WTC11 (cell line): Measurements from ENCODE around the gene MTURN.

Experiments
- CREB1 ChIP-seq: sonication (generic); formaldehyde crosslinking; IDR thresholded peaks from 2 replicates; pipeline ENCODE4 v1.8.0; 2023; ENCODE audit warnings: mild to moderate bottlenecking, missing genetic modification reagents
- CREM ChIP-seq: sonication (generic); formaldehyde crosslinking; IDR thresholded peaks from 2 replicates; pipeline ENCODE4 v1.8.1; 2022; ENCODE audit warnings: mild to moderate bottlenecking, missing genetic modification reagents, moderate library complexity
- ESRRA ChIP-seq: sonication (generic); formaldehyde crosslinking; IDR thresholded peaks from 2 replicates; pipeline ENCODE4 v1.8.1; 2022; ENCODE audit warnings: mild to moderate bottlenecking, missing genetic modification reagents, borderline replicate concordance
- JAZF1 ChIP-seq: fragments of 250-450 bp; sonication (Bioruptor Pico); IDR thresholded peaks from 2 replicates; pipeline ENCODE4 v1.9.0; 2021; ENCODE audit warnings: moderate library complexity, mild to moderate bottlenecking, inconsistent platforms
- SMAD4 ChIP-seq: sonication (generic); formaldehyde crosslinking; IDR thresholded peaks from 2 replicates; pipeline ENCODE4 v1.8.0; 2022; ENCODE audit warnings: mild to moderate bottlenecking, missing genetic modification reagents
- ZNF138 ChIP-seq: sonication (generic); formaldehyde crosslinking; conservative IDR thresholded peaks from 2 replicates; pipeline ENCODE4 v1.8.1; 2022; ENCODE audit warnings: mild to moderate bottlenecking, moderate library complexity, missing genetic modification reagents
- ZNF317 ChIP-seq: sonication (generic); formaldehyde crosslinking; IDR thresholded peaks from 2 replicates; pipeline ENCODE4 v1.8.1; 2023; ENCODE audit warnings: low read depth, mild to moderate bottlenecking, moderate library complexity, missing genetic modification reagents, borderline replicate concordance
- TF ChIP-seq, protein P1 (sequence below): sonication (generic); formaldehyde crosslinking; IDR thresholded peaks from 2 replicates; pipeline ENCODE4 v1.8.0; 2022; ENCODE audit warnings: mild to moderate bottlenecking, missing genetic modification reagents
- TF ChIP-seq, protein P2 (sequence below): fragments of 200-600 bp; IDR thresholded peaks from 2 replicates; pipeline ENCODE4 v1.8.0; 2022; ENCODE audit warnings: antibody characterized with exemption
- TF ChIP-seq, protein P3 (sequence below): sonication (generic); formaldehyde crosslinking; IDR thresholded peaks from 2 replicates; pipeline ENCODE4 v1.8.1; 2022; ENCODE audit warnings: missing genetic modification reagents, borderline replicate concordance
- TF ChIP-seq, protein P4 (sequence below): sonication (generic); formaldehyde crosslinking; IDR thresholded peaks from 2 replicates; pipeline ENCODE4 v1.8.0; 2022; ENCODE audit warnings: mild to moderate bottlenecking, missing genetic modification reagents
- TF ChIP-seq, protein P5 (sequence below): sonication (generic); formaldehyde crosslinking; conservative IDR thresholded peaks from 2 replicates; pipeline ENCODE4 v1.8.1; 2022; ENCODE audit warnings: mild to moderate bottlenecking, missing genetic modification reagents
- TF ChIP-seq, protein P6 (sequence below): sonication (generic); formaldehyde crosslinking; IDR thresholded peaks from 2 replicates; pipeline ENCODE4 v1.8.0; 2023; ENCODE audit warnings: missing genetic modification reagents, mild to moderate bottlenecking, borderline replicate concordance

DNA sequence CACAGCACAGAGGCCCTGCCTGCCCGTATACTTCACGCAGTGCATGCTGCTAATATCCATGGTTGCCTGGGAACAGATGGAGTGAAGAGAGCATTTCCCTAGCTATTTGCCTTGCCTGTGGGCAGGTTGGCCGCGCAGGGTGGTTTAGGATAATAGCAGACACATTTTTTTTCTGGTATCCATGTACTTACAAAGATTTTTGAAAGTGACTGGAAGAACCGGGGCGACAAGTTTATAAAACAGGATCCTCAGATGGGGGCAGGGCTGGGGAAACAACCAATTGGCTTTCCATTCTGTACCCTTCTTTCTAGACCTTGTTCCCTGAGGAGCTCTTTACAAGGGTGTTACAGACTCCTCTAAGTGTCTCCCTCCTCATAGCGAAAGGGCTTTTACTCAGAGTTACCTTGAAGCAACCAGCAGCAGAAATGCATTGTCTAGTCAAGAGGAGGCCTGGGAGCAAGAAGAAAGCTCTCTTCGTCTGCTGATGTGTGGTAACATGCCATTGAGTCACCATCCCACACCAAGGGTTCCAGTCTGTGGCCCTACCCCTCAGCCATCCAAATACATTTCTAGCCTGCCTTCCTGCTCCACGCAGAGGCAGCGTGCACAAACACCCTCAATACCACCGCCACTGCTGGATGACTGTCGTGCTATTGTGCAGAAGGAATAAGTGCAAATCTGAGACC lies 31.5 kb downstream of the MTURN start:
- TF ChIP-seq, protein P1, sequence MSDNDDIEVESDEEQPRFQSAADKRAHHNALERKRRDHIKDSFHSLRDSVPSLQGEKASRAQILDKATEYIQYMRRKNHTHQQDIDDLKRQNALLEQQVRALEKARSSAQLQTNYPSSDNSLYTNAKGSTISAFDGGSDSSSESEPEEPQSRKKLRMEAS (CRISPR knock-in tag): no peak
- TF ChIP-seq ZNF317 (CRISPR knock-in tag): no peak
- TF ChIP-seq CREB1 (CRISPR knock-in tag): no peak
- TF ChIP-seq, protein P2, sequence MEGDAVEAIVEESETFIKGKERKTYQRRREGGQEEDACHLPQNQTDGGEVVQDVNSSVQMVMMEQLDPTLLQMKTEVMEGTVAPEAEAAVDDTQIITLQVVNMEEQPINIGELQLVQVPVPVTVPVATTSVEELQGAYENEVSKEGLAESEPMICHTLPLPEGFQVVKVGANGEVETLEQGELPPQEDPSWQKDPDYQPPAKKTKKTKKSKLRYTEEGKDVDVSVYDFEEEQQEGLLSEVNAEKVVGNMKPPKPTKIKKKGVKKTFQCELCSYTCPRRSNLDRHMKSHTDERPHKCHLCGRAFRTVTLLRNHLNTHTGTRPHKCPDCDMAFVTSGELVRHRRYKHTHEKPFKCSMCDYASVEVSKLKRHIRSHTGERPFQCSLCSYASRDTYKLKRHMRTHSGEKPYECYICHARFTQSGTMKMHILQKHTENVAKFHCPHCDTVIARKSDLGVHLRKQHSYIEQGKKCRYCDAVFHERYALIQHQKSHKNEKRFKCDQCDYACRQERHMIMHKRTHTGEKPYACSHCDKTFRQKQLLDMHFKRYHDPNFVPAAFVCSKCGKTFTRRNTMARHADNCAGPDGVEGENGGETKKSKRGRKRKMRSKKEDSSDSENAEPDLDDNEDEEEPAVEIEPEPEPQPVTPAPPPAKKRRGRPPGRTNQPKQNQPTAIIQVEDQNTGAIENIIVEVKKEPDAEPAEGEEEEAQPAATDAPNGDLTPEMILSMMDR: no peak
- TF ChIP-seq, protein P3, sequence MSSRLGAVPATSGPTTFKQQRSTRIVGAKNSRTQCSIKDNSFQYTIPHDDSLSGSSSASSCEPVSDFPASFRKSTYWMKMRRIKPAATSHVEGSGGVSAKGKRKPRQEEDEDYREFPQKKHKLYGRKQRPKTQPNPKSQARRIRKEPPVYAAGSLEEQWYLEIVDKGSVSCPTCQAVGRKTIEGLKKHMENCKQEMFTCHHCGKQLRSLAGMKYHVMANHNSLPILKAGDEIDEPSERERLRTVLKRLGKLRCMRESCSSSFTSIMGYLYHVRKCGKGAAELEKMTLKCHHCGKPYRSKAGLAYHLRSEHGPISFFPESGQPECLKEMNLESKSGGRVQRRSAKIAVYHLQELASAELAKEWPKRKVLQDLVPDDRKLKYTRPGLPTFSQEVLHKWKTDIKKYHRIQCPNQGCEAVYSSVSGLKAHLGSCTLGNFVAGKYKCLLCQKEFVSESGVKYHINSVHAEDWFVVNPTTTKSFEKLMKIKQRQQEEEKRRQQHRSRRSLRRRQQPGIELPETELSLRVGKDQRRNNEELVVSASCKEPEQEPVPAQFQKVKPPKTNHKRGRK (CRISPR knock-in tag): no peak
- TF ChIP-seq ZNF138: no peak
- TF ChIP-seq ESRRA: no peak
- TF ChIP-seq CREM (CRISPR knock-in tag): no peak
- TF ChIP-seq, protein P4, sequence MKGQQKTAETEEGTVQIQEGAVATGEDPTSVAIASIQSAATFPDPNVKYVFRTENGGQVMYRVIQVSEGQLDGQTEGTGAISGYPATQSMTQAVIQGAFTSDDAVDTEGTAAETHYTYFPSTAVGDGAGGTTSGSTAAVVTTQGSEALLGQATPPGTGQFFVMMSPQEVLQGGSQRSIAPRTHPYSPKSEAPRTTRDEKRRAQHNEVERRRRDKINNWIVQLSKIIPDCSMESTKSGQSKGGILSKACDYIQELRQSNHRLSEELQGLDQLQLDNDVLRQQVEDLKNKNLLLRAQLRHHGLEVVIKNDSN: no peak
- no peak for TF ChIP-seq SMAD4
- TF ChIP-seq, protein P5, sequence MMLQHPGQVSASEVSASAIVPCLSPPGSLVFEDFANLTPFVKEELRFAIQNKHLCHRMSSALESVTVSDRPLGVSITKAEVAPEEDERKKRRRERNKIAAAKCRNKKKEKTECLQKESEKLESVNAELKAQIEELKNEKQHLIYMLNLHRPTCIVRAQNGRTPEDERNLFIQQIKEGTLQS: no peak
- TF ChIP-seq, protein P6, sequence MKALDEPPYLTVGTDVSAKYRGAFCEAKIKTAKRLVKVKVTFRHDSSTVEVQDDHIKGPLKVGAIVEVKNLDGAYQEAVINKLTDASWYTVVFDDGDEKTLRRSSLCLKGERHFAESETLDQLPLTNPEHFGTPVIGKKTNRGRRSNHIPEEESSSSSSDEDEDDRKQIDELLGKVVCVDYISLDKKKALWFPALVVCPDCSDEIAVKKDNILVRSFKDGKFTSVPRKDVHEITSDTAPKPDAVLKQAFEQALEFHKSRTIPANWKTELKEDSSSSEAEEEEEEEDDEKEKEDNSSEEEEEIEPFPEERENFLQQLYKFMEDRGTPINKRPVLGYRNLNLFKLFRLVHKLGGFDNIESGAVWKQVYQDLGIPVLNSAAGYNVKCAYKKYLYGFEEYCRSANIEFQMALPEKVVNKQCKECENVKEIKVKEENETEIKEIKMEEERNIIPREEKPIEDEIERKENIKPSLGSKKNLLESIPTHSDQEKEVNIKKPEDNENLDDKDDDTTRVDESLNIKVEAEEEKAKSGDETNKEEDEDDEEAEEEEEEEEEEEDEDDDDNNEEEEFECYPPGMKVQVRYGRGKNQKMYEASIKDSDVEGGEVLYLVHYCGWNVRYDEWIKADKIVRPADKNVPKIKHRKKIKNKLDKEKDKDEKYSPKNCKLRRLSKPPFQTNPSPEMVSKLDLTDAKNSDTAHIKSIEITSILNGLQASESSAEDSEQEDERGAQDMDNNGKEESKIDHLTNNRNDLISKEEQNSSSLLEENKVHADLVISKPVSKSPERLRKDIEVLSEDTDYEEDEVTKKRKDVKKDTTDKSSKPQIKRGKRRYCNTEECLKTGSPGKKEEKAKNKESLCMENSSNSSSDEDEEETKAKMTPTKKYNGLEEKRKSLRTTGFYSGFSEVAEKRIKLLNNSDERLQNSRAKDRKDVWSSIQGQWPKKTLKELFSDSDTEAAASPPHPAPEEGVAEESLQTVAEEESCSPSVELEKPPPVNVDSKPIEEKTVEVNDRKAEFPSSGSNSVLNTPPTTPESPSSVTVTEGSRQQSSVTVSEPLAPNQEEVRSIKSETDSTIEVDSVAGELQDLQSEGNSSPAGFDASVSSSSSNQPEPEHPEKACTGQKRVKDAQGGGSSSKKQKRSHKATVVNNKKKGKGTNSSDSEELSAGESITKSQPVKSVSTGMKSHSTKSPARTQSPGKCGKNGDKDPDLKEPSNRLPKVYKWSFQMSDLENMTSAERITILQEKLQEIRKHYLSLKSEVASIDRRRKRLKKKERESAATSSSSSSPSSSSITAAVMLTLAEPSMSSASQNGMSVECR (CRISPR knock-in tag): no peak
- no peak for TF ChIP-seq JAZF1
